ENCODE data around the gene EPO. TPM values are rescaled to one million over a fixed set of nuclear protein-coding genes. Genes with fewer than 3 reads are reported as not detected.
A peak's percentile ranks its signal among the peaks of the same experiment; 100 is the strongest.
"Not testable (repeated sequence)": the region's sequence is repeated elsewhere in the genome, so short reads cannot be mapped to it uniquely, and the experiment has no call there.

The EPO gene
- total RNA-seq, 3 donors from 2014 or later, result not detected

- H3K9me3 Mint-ChIP-seq, result no peaks in the 10 kb centered on the region
- ATAC-seq (no peak), DNase-seq (no peak)
- peak overlapping the region; percentile 96 for H3K4me3 Mint-ChIP-seq
- H3K4me1 Mint-ChIP-seq (ENCODE audit: low read depth), result peaks cover 12% of the 10 kb centered on the region
- H3K27me3 Mint-ChIP-seq (ENCODE audit: low read depth), result no peaks in the 10 kb centered on the region
- peaks cover 4% of the 10 kb centered on the region for H3K36me3 Mint-ChIP-seq (ENCODE audit: insufficient read depth)
These were observed 13.5 kb upstream of the EPO start for GRCh38 chr7:100706672-100707311.

- H3K27me3 Mint-ChIP-seq (ENCODE audit: low read depth), result no peaks in the 10 kb centered on the region
- peaks cover 12% of the 10 kb centered on the region for H3K4me1 Mint-ChIP-seq (ENCODE audit: low read depth)
- peak overlapping the region; percentile 11 for H3K4me3 Mint-ChIP-seq
- DNase-seq (no peak), ATAC-seq (no peak)
- H3K36me3 Mint-ChIP-seq (ENCODE audit: insufficient read depth), result peaks cover 4% of the 10 kb centered on the region
- no peaks in the 10 kb centered on the region for H3K9me3 Mint-ChIP-seq
These were observed 11.9 kb upstream of the EPO start for GRCh38 chr7:100708395-100708794.

GRCh38 chr7:100710452-100710851 lies 9.8 kb upstream of the EPO start:
- ATAC-seq, result no peak
- no peaks in the 10 kb centered on the region for H3K27me3 Mint-ChIP-seq (ENCODE audit: low read depth)
- peaks cover 12% of the 10 kb centered on the region for H3K4me1 Mint-ChIP-seq (ENCODE audit: low read depth)
- no peaks in the 10 kb centered on the region for H3K9me3 Mint-ChIP-seq
- H3K36me3 Mint-ChIP-seq (ENCODE audit: insufficient read depth), result peaks cover 4% of the 10 kb centered on the region
- H3K4me3 Mint-ChIP-seq, result no peak overlapping the region
- DNase-seq, result no peak

- Mint-ChIP-seq H3K9me3 (no peaks in the 10 kb centered on the region), H3K4me3 (no peak overlapping the region), H3K36me3 (ENCODE audit: insufficient read depth) (peaks cover 4% of the 10 kb centered on the region), H3K27me3 (ENCODE audit: low read depth) (no peaks in the 10 kb centered on the region), H3K4me1 (ENCODE audit: low read depth) (peaks cover 12% of the 10 kb centered on the region)
- ATAC-seq (no peak), DNase-seq (no peak)
These were observed 8.9 kb upstream of the EPO start for GRCh38 chr7:100711369-100711768.

GRCh38 chr7:100714725-100715124 lies 5.5 kb upstream of the EPO start:
- H3K9me3 Mint-ChIP-seq, result peaks cover 14% of the 10 kb centered on the region
- H3K4me1 Mint-ChIP-seq (ENCODE audit: low read depth), result no peaks in the 10 kb centered on the region
- H3K36me3 Mint-ChIP-seq (ENCODE audit: insufficient read depth), result no peaks in the 10 kb centered on the region
- H3K27me3 Mint-ChIP-seq (ENCODE audit: low read depth), result peaks cover 12% of the 10 kb centered on the region
- DNase-seq (no peak), ATAC-seq (no peak)
- no peak overlapping the region for H3K4me3 Mint-ChIP-seq

GRCh38 chr7:100717073-100717472 lies 3.2 kb upstream of the EPO start:
- not testable (repeated sequence) for DNase-seq; H3K4me1 Mint-ChIP-seq (ENCODE audit: low read depth); ATAC-seq; H3K4me3 Mint-ChIP-seq; H3K36me3 Mint-ChIP-seq (ENCODE audit: insufficient read depth)
- Mint-ChIP-seq H3K27me3 (ENCODE audit: low read depth) (peaks cover 28% of the 10 kb centered on the region), H3K9me3 (peaks cover 14% of the 10 kb centered on the region)

- Mint-ChIP-seq H3K4me1 (ENCODE audit: low read depth) (peaks cover 3% of the 10 kb centered on the region), H3K9me3 (peaks cover 14% of the 10 kb centered on the region), H3K27me3 (ENCODE audit: low read depth) (peaks cover 44% of the 10 kb centered on the region), H3K4me3 (no peak overlapping the region), H3K36me3 (ENCODE audit: insufficient read depth) (no peaks in the 10 kb centered on the region)
- ATAC-seq, result no peak
- DNase-seq, result no peak
These were observed 567 bp upstream of the EPO start for GRCh38 chr7:100719523-100720278.

- DNase-seq, result no peak
- no peaks in the 10 kb centered on the region for H3K36me3 Mint-ChIP-seq (ENCODE audit: insufficient read depth)
- H3K9me3 Mint-ChIP-seq, result peaks cover 14% of the 10 kb centered on the region
- ATAC-seq, result no peak
- H3K27me3 Mint-ChIP-seq (ENCODE audit: low read depth), result peaks cover 47% of the 10 kb centered on the region
- H3K4me1 Mint-ChIP-seq (ENCODE audit: low read depth), result peaks cover 5% of the 10 kb centered on the region
- no peak overlapping the region for H3K4me3 Mint-ChIP-seq
These were observed 620 bp downstream of the EPO start for GRCh38 chr7:100720671-100721504.

- DNase-seq (no peak), ATAC-seq (no peak)
- Mint-ChIP-seq H3K4me1 (ENCODE audit: low read depth) (peaks cover 5% of the 10 kb centered on the region), H3K9me3 (peaks cover 14% of the 10 kb centered on the region), H3K36me3 (ENCODE audit: insufficient read depth) (no peaks in the 10 kb centered on the region), H3K4me3 (no peak overlapping the region), H3K27me3 (ENCODE audit: low read depth) (peaks cover 47% of the 10 kb centered on the region)
These were observed 1.2 kb downstream of the EPO start for GRCh38 chr7:100721505-100721812.

GRCh38 chr7:100722480-100723212 lies 2.4 kb downstream of the EPO start:
- no peak for DNase-seq

GRCh38 chr7:100723732-100724275 lies 3.5 kb downstream of the EPO start:
- peaks cover 3% of the 10 kb centered on the region for H3K9me3 Mint-ChIP-seq
- H3K27me3 Mint-ChIP-seq (ENCODE audit: low read depth), result peaks cover 59% of the 10 kb centered on the region

More at GRCh38 chr7:100722480-100723212, 2.4 kb downstream of the EPO start:
- H3K9me3 Mint-ChIP-seq, result peaks cover 13% of the 10 kb centered on the region
- no peak for ATAC-seq
- H3K27me3 Mint-ChIP-seq (ENCODE audit: low read depth), result peaks cover 52% of the 10 kb centered on the region
- peaks cover 5% of the 10 kb centered on the region for H3K4me1 Mint-ChIP-seq (ENCODE audit: low read depth)
- H3K4me3 Mint-ChIP-seq, result no peak overlapping the region
- H3K36me3 Mint-ChIP-seq (ENCODE audit: insufficient read depth), result no peaks in the 10 kb centered on the region

GRCh38 chr7:100724364-100724763 lies 4.1 kb downstream of the EPO start:
- H3K9me3 Mint-ChIP-seq; DNase-seq; H3K36me3 Mint-ChIP-seq (ENCODE audit: insufficient read depth); H3K4me3 Mint-ChIP-seq; ATAC-seq; H3K4me1 Mint-ChIP-seq (ENCODE audit: low read depth): not testable (repeated sequence)
- peaks cover 56% of the 10 kb centered on the region for H3K27me3 Mint-ChIP-seq (ENCODE audit: low read depth)

More at GRCh38 chr7:100723732-100724275, 3.5 kb downstream of the EPO start:
- no peak for ATAC-seq
- Mint-ChIP-seq H3K4me1 (ENCODE audit: low read depth) (peaks cover 5% of the 10 kb centered on the region), H3K36me3 (ENCODE audit: insufficient read depth) (no peaks in the 10 kb centered on the region), H3K4me3 (no peak overlapping the region)
- no peak for DNase-seq

GRCh38 chr7:100726996-100727761 lies 6.9 kb downstream of the EPO start:
- Mint-ChIP-seq H3K27me3 (ENCODE audit: low read depth) (peaks cover 41% of the 10 kb centered on the region), H3K9me3 (no peaks in the 10 kb centered on the region), H3K4me1 (ENCODE audit: low read depth) (peaks cover 3% of the 10 kb centered on the region), H3K36me3 (ENCODE audit: insufficient read depth) (no peaks in the 10 kb centered on the region), H3K4me3 (no peak overlapping the region)
- DNase-seq (no peak), ATAC-seq (no peak)
